GM19395 (cell line): ENCODE measurements around the gene OR2A42.
"Not testable (repeated sequence)": the region's sequence is repeated elsewhere in the genome, so short reads cannot be mapped to it uniquely, and the experiment has no call there.

Source experiments
- ATAC-seq: cut with Tn5 transposase; IDR thresholded peaks from one replicate; pipeline ENCODE4 v1.9.1; 2021; ENCODE audit warnings: mild to moderate bottlenecking, moderate library complexity; ENCODE audit not compliant: unreplicated experiment

The OR2A42 gene

GRCh38 chr7:144239365-144239764 is at the start of gene OR2A42:
TSS of gene OR2A42 (minus strand) at chr7:144239605. CDS start at chr7:144232843, 6,762 bp downstream.
- not testable (repeated sequence) for ATAC-seq

DNA sequence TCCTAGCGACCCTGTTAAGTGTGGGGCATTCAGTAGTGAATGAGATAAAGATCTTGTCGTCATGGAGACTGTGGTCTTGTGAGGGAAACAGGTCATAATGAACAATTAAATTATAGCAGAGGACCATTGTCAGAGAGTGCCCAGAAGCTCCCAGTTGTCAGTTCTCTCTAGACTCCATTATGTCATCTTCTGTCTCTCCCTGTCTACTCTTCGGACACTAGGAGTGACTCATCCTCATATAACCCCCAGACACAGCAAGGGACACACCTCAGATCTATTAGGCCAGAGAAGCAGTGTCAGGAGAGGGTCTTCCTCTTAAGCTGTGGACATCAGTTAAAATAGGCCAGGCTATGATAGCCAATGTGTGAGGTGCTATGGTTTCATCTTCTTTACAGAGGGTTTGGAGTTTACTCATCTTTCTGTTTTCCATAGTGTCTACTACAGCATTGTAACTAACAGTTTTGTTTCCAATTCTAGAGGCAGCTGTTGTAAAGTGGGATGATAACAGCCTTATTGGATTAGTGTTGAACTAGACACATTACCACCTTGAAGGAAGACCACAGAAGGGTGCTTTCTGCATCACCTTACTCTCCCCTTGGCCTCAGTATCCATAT is 47.9 kb upstream of the OR2A42 start:
- not testable (repeated sequence) for ATAC-seq

GRCh38 chr7:144283716-144284115 is 44.3 kb upstream of the OR2A42 start:
- not testable (repeated sequence) for ATAC-seq

- ATAC-seq = not testable (repeated sequence)
Observed at GRCh38 chr7:144282490-144282889, 43.1 kb upstream of the OR2A42 start.

GRCh38 chr7:144281981-144282380 is 42.6 kb upstream of the OR2A42 start:
- ATAC-seq = not testable (repeated sequence)

- ATAC-seq = not testable (repeated sequence)
Observed at GRCh38 chr7:144280010-144280409, 40.6 kb upstream of the OR2A42 start.

DNA sequence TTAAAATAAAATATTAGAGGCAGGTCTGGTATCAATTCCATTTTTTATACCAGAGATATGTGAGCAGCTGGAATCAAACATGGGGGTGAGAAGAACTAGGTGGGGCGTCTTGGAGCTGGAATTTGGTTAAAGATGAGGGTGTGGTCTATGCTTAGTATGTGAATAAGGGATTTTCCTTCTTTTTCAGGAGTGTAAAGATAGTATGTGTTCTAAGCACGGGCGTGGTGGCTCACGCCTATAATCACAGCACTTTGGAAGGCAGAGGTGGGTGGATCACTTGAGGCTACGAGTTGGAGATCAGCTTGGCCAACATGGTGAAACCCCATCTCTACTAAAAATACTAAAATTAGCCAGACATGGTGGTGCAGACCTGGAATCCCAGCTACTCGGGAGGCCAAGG is 35.9 kb upstream of the OR2A42 start:
- not testable (repeated sequence) for ATAC-seq

- not testable (repeated sequence) for ATAC-seq
Observed at GRCh38 chr7:144269188-144269587, 29.8 kb upstream of the OR2A42 start, which contains the start of gene CTAGE8. TSS of gene CTAGE8 (minus strand) at chr7:144269288. CDS start at chr7:144269250, 38 bp downstream.

- ATAC-seq = not testable (repeated sequence)
Observed at GRCh38 chr7:144264692-144265091, 25.3 kb upstream of the OR2A42 start, which contains the start of gene OR2A7. TSS of gene OR2A7 (minus strand) at chr7:144264792. CDS start at chr7:144259628, 5,164 bp downstream.

DNA sequence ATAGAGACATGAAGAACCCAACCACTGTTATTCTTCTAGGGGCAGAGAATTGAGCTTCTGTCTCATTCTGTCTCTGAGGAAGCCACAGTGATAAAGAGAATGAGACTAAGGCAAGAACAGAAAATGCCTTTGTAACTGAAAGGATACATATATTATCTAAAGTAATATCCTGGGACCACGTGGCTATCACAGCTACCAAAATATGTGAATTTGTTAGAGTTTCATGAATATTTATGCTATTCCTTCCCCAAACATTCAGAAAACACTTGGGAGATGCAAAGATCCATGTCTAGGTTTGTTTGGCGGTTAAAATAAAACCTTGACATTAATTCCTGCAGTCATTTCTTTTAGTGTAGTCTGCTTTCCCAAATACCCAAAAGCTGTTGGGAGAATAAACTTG is 22.7 kb upstream of the OR2A42 start:
- ATAC-seq = not testable (repeated sequence)

- ATAC-seq = not testable (repeated sequence)
Observed at GRCh38 chr7:144259067-144259466, 19.7 kb upstream of the OR2A42 start.

- ATAC-seq = no peak
Observed at GRCh38 chr7:144256112-144256511, 16.7 kb upstream of the OR2A42 start.

DNA sequence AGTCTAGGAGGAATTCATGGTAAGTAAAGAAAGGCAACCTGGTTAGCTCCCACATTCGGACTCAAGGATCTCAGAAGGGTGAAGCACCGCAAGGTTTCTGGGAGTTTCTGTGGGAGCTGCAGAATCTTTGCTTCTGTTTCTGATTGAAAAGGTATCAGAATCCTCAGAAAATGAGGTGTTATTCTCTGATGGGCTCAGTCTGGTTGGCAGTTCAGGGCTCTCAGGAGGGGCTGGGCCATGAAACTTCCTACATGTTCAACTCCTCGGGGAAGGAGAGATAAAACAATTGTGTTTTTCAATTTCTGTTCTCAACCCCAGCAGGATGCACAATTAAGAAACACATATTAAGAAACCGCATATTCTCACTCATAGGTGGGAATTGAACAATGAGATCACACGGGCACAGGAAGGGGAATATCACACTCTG is 16.1 kb upstream of the OR2A42 start:
- no peak for ATAC-seq

DNA sequence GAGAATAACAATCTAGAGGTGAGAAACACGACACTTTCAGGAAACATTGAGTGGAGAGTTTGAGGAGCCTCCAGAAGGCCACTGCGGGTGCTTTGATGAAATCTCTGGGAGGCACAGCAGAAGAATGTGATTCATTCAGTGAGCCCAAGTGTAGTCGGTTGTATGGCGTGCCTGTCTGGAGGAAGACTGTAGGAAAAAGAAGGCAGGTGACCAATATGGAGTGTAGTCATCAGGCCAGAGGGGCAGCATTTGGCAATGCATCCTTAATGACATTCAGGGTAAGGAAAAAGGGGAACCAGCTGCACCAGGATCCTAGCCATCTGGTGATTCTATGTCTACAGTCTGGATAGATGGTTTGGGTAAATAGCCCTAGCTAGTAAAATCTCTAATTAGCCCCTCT is 12.9 kb upstream of the OR2A42 start:
- ATAC-seq = not testable (repeated sequence)

GRCh38 chr7:144247674-144248330 is 8.4 kb upstream of the OR2A42 start:
- ATAC-seq = not testable (repeated sequence)

GRCh38 chr7:144246967-144247366 is 7.6 kb upstream of the OR2A42 start:
- ATAC-seq = not testable (repeated sequence)

DNA sequence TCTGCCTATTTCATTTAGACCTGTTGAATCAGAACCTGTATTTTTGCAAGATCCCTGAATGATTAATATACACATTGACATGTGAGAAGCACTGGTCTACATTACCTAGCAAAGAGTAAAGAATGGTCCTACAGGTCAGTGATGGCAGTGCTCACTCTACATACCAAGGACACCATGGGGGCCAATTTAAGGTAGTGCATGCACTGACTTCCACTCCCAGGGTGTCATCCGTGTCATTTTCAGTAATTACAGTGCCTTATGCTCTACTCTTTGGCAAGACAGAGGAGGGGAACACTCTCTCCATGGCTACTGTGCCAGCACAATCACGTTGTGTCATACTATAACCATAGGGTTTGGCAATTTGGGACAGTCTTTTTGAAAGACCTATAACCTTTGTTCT is 6.0 kb upstream of the OR2A42 start:
- not testable (repeated sequence) for ATAC-seq

DNA sequence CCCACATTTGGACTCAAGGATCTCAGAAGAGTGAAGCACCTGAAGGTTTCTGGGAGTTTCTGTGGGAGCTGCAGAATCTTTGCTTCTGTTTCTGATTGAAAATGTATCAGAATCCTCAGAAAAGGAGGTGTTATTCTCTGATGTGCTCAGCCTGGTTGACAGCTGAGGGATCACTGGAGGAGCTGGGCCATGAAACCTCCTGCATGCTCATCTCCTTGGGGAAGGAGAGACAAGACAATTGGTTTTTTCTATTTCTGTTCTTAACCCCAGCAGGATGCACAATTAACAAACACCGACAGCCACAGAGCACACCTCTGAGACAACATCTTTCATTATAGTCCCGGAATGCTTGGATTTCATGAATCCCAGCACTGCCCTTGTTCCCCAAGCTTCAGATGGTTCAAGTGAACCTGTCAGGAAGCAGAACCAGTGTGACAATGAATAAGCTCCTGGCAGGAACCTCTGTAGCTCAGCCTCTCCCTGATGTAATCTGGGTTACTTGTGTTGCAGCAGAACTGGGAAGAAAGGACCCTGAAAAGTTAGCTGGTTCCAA is 799 bp downstream of the OR2A42 start:
- not testable (repeated sequence) for ATAC-seq

- not testable (repeated sequence) for ATAC-seq
Observed at GRCh38 chr7:144233039-144233438, 6.4 kb downstream of the OR2A42 start.

DNA sequence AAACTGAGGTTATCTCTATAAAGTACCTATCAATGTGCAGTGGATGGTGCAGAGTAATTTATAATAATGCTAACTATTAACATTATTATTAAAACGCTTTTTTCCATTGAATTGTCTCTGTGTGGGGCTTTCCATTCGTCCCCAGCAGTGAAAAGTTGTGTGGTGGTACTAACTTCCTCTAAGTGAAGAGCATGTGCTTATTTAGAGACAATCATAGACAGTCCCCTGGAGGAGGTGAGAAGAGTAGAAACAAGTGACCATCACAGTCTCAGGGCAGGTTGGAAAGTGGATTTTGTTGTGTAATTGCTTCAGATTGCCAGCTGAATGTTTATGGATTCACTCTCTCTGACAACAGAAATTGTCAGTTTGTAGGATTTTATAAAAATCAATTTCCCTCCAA is 8.4 kb downstream of the OR2A42 start:
- not testable (repeated sequence) for ATAC-seq

GRCh38 chr7:144228810-144229209 is 10.6 kb downstream of the OR2A42 start:
- ATAC-seq = not testable (repeated sequence)

DNA sequence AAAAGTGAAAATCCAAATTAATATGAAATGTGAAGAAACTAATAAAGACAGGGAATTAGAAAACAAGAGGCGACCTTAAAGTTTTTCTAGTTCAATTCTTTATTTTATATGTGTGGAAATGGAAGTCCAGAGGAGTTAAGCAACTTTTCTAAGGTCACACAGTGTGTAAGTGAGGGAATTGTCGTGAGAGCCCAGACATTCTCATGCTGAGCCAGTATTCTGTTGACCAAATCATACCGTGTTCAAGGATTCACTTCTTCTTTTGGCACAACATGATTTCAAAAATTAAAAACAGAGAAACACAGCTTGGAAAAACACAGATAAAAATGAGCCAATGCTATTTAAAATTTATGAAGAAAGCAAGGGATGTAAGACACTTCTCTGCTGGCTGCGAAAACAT is 12.5 kb downstream of the OR2A42 start:
- ATAC-seq = not testable (repeated sequence)
